GM19351 (cell line): ENCODE results near the gene E2F3.
"Not testable (repeated sequence)": the region's sequence is repeated elsewhere in the genome, so short reads cannot be mapped to it uniquely, and the experiment has no call there.

Experiments
- ATAC-seq: cut with Tn5 transposase; IDR thresholded peaks from one replicate; pipeline ENCODE4 v1.9.1; 2021; ENCODE audit warnings: mild to moderate bottlenecking, moderate library complexity; ENCODE audit not compliant: unreplicated experiment

Gene E2F3

DNA sequence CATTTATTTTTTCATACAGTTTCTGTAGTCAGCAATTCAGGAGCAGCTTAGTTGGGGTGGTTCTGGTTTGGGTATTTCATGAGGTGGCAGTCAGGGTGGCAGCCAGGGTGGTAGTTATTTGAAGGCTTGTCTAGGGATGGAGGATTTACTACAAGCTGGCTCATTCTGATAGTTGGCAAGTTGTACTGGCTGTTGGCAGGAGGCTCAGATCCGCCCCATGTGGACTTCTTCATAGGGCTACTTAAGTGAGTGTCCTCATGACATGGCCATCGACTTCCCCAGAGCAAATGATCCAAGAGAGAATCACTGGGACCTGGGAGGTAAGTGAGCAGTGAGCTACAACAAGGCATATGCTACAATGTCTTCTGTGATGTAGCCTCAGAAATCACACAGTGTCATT is 110.2 kb downstream of the E2F3 start:
- ATAC-seq = no peak

DNA sequence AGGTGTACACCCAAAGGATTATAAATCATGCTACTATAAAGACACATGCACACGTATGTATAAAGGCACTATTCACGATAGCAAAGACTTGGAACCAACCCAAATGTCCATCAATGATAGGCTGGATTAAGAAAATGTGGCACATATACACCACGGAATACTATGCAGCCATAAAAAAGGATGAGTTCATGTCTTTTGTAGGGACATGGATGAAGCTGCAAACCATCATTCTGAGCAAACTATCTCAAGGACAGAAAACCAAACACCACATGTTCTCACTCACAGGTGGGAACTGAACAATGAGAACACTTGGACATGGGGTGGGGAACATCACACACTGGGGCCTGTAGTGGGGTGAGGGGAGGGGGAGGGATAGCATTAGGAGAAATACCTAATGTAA is 123.5 kb downstream of the E2F3 start:
- not testable (repeated sequence) for ATAC-seq

DNA sequence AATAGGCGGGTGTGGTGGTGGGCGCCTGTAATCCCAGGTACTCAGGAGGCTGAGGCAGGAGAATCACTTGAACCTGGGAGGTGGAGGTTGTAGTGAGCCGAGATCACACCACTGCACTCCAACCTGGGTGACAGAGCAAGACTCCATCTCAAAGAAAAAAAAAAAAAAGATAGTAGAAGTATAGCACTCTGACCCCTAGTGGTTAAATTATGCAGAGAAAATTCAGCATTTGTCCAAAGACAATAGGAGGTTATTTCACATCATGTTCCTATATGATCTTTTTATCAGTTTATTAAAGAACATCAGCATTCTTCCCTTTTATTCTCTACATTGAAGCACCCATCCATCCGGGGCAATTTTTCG is 127.4 kb downstream of the E2F3 start:
- ATAC-seq = peak; percentile 61

DNA sequence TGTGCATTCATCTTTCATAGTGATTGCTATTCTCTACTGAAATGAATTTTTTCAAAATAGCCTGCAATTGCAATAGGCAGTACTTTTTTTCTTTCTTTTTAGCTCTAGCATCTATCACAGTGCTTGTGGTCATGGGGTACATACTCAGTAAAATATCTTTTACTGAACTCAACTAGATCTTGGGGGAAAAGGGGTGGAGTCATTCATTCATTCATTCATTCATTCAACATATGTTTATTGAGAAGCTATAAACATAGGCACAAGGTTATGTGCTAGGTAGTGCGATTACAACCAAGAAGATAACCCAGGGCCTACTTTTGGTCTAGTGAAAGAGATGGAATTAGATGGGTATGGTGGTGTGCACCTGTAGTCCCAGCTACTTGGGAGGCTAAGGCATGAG is 131.2 kb downstream of the E2F3 start:
- ATAC-seq = no peak

DNA sequence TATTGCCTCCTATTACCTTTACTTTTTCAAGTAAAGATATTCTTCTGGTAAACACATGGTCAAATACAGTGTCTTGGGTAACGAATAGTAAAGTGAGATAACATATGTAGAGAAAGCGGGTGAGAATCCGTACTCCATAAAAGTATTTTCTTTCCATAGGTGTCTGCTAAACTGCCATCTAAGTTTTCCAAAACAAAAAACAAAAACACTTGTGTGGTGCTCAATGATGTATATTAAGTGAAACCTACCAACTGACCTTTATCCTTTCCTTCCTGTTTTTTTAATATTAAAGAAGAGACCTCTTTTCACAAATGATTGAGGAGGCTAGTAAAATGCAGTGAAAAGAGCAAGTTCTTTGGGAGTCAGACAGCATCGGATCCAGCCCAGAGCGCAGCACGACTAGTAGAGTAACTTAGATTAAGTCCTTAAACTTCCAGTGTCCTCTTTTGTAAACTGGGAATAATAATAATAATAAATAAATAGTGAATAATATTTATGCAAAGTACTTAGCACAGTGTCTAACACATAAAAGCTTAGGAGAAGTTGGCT is 132.1 kb downstream of the E2F3 start:
- peak; percentile 3 for ATAC-seq

DNA sequence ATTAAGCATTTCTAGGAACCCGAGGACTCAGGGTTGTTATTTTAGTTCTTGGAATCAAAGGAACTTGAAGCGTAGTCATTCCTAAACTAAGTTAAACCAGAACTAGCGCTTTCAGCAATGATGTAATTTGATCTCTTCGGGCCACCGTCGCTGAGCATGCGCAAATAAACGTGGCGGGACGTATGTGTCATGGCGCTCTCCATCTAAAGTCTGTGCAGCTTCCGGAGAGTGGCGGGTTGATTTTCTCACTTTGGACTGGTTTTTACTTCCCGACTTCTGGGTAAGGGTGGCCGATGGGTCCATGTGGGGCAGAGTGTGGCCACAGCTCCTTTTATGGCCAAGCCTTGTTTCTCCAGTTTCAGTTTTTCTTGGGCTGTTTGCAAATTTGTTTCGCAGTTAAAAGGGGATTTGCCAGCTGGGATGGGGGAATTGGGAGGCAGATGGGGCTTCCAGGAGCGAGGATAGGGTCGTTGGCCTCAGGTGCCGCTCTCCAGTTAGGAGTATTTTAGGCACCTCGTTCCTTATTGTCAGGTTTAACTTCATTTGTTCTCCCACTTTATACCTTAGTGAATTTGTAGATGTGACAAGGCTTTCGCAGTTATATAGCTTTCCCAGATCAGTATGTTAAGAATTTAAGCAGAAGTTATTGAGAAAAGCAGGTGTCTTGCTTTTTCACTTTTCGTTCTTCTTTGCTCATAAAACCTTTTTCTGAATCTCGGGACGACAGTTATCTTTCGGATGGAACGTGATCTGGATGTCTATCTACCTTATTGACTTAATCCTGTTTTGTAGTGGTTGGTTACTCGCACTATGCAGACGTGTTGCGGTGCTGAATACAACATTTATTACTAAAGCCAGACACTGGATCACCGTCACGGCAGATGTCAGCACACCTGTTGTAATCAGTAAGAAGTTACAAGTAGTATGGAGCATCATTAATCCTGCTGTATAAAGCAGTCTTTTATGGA is 132.9 kb downstream of the E2F3 start, which contains the start of gene CDKAL1:
CDKAL1 (plus strand) TSS at position 163 of the 968 bp plus-strand sequence. CDS start 11,894 bp downstream, outside the sequence.
- ATAC-seq = peak; percentile 85

DNA sequence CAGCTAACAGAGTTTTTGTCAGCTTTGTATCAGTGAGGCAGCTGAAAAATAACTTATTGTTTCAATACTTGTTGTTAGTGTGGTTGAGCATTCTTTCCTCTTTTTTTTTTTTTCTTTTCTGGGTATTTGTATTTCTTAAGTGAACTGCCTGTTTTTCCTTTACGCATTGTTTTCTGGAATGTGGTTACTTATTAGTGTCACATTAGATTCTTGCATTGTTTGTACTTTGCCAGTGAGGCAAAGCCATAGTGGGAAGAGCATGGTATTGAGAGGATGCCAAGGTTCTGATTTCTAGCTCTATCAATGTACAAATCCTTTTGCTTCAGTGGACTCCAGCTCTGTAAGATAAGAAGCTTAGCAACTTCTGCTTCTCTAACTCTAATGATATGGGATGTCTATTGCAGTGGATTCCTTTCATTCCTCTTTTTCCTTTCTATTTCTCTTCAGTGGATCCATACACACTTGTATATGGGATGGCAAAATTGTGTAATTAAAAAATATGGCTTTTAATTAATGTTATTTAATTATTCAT is 136.5 kb downstream of the E2F3 start:
- no peak for ATAC-seq

DNA sequence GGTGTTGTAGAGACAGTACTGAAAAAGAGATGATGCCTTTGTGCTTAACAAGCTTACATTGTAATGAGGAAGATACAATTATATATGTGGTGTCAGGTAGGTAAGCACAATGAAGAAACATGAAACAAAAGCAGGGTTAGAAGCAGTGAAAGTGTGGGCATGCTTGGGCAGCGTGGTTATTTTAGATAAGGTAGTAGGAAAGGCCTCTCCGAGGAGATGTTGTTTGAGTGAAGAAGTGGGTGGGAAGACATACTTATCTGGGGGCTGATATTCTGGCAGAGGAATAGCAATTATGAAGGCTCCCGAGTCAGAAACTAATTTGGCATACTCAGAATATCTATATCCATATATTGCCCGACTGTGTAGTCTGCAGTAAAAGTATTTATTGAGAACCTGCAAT is 137.2 kb downstream of the E2F3 start:
- ATAC-seq = no peak

DNA sequence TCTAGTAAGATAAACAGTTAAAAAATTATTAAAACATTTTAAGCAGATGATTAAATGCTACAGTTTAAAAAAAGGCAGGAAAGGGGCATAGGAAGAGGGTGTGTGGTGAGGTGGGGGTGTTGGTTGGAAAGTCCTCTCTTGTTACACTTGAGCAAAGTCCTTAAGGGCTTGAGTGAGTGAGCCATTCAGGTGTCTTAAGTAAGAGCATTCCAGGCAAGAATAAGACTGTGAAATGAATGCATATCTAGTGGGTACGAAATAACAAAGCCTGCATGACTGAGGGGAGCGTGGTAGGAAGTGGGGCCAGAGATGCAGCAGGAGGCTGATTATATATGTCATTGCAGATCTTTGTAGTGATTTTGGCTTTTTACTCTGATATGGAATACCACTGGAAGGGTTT is 137.7 kb downstream of the E2F3 start:
- ATAC-seq = no peak

DNA sequence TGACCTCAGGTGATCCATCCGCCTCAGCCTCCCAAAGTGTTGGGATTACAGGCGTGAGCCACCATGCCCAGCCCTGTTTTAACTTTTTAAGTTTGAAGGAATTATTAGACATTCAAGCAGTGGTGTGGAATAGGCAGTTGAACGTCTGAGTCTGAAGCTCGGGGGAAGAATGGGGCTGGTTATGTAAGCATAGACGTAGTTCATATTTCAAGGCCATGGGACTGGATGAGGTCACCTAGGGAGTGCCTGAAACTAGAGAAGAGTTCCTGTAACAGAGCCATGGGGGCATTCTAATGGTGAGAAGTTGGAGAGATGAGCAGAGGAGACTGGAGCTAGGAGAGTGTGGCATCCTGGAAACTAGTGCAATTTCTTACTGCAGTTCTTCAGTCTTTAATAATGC is 139.0 kb downstream of the E2F3 start:
- ATAC-seq = no peak

DNA sequence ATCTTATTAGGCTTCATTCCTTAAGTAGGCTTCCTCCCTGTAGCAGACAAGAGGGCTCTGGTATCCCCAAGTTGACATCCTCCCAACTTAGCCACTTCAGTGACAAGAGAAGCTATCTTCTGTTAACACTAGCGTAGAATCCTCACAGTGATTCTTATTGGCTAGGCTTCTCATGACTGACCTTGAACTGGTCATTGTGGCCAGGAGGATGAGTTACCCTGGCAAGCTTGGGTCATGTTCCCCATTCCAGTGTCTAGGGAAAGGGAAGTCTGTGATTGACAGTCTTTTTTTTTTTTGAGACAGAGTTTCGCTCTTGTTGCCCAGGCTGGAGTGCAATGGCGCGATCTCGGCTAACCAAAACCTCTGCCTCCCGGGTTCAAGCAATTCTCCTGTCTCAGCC is 139.7 kb downstream of the E2F3 start:
- ATAC-seq = no peak

DNA sequence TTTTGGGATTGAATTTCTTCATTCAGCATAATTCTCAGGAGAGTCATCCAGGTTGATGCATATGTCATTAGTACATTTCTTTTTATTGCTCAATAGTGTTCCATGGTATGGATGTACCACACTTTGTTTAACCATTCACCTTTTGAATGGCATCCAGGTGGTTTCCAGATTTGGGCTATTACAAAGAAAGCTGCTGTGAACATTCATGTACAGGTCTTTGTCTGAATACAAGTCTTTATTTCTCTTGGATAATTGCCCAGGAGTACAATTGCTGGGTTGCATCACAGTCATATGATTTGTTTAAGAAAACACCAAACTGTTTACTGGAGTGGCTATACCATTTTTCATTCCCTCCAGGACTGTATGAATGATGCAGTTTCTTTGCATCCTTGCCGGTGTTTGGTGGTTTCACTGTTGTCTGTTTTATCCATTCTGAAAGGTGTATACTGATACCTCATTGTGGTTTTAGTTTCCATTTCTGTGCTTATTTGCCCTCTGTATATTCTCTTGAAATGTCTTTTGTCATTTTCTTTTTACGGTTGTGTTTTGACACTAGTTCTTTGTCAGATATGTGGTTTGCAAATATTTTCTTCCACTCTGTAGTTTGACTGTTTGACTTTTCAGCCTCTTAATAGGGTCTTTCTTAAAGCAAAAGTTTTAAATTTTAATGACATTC is 141.4 kb downstream of the E2F3 start:
- peak; percentile 99 for ATAC-seq
